ENCODE measurements around the gene FMNL3. TPM values are rescaled to one million over a fixed set of nuclear protein-coding genes. Genes with fewer than 3 reads are reported as not detected.

FMNL3 gene
- total and polyA plus RNA-seq, 2 of the 13 experiments (the other 11 are each of a cell fraction or from before 2014, with no cell fraction given), result 0.44 to 1.1 TPM

DNA sequence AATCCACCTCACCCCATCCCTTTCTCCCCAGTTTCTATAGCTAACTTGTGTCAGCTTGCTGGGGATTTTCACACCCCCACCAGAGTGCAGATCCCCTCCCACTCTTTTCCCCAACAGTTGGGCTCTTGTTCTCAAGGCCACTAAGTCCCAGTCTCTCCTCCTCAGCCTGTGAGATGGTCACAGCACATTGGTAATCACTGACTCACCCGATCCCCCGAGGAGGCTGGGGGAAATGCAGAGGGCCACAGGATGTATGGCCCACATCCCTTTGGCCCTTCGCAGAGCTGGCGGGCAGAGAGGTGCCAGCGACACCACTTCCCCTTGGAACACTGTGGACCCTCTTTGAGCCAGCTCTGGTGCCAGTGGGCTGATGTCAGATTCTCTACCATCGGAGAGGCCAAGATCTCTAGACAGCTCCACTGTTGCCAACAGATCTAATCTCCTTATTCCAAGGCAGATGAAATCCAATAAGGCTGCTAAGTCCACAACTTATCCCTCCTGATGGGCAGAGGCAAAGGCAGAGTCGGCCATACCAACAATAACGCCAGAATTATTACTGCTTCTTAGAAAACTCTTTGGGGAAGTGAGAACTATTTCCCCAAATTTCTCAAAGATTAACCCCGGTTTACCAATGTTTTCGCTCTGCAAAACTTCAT is 1.6 kb downstream of the FMNL3 start:
- ATAC-seq, result no peak
- peaks cover 0 to 8% of the 10 kb centered on the region in 2 experiments; a peak in 1 of 5 replicates for H3K27me3 ChIP-seq (ENCODE audit: control insufficient read depth in 1 of 2, insufficient read depth in 2 of 2, low read length in 2 of 2)
- H3K27ac ChIP-seq (ENCODE audit: extremely low read length, insufficient read depth, low read length), result no peak overlapping the region
- in situ Hi-C loops (cut with HindIII; ENCODE audit: extremely low pct_ligation_motif_present, low pct_unique_long_range_greater_than_20kb), result loop anchor here (5.0 kb wide), 1 partner anchor 63 kb away; no protein-coding TSS in a partner anchor
- ChIA-PET POLR2A (interaction anchor here (1.6 to 2.4 kb wide), 2 partner anchors 32 to 35 kb away, joined by 4 to 10 read pairs; partner anchors contain the start of gene TMBIM6), CTCF (ENCODE audit: low intra/inter-chr PET ratio, low total read pairs) (no interaction called here)
- H3K9ac ChIP-seq (ENCODE audit: insufficient read depth, low read depth, low read length), result no peak overlapping the region
- no peaks in the 10 kb centered on the region for H3K9me3 ChIP-seq (ENCODE audit: low read length)
- H3K79me2 ChIP-seq (ENCODE audit: insufficient read depth, low read length), result no peaks in the 10 kb centered on the region
- intact Hi-C loops (cut with micrococcal nuclease; ENCODE audit: unreplicated experiment), result no loop called here
- WGBS (ENCODE audit: low lambda C conversion rate), result 65% methylated on average over 6 of the region's 10 CpGs
- H2AFZ ChIP-seq (ENCODE audit: low read length), result no peak overlapping the region
- BruUV-seq (replicated peaks), result TSS peak; percentile 65
- H3K4me3 ChIP-seq (replicated peaks in 1 of 3; ENCODE audit: insufficient read depth in 1 of 3, low read depth in 2 of 3, low read length in 3 of 3), result no peak overlapping the region
- no peak for FAIRE-seq
- peaks cover 14% of the 10 kb centered on the region; the same call in 1 of the 2 replicates for H3K4me1 ChIP-seq (ENCODE audit: insufficient read depth, low read length)
- no peaks in the 10 kb centered on the region for H4K20me1 ChIP-seq (ENCODE audit: insufficient read depth, low read length)
- peak; percentile 10 for DNase-seq (ENCODE audit: low spot score)
- no peak for TF ChIP-seq ATM (IDR thresholded peaks at IDR 0.05; ENCODE audit: borderline replicate concordance)
- H3K36me3 ChIP-seq (replicated peaks in 1 of 2; ENCODE audit: control insufficient read depth in 1 of 2, insufficient read depth in 2 of 2, low read length in 2 of 2), result no peaks in the 10 kb centered on the region
- no peak overlapping the region for H3K4me2 ChIP-seq (ENCODE audit: low read depth, low read length)

- no TSS peak for BruUV-seq (replicated peaks)
- Histone ChIP-seq H3K4me2 (ENCODE audit: low read depth, low read length) (no peak overlapping the region), H3K36me3 (replicated peaks in 1 of 2; ENCODE audit: control insufficient read depth in 1 of 2, insufficient read depth in 2 of 2, low read length in 2 of 2) (no peaks in the 10 kb centered on the region), H3K27ac (ENCODE audit: extremely low read length, insufficient read depth, low read length) (no peak overlapping the region), H3K4me3 (replicated peaks in 1 of 3; ENCODE audit: insufficient read depth in 1 of 3, low read depth in 2 of 3, low read length in 3 of 3) (no peak overlapping the region), H3K27me3 (ENCODE audit: control insufficient read depth in 1 of 2, insufficient read depth in 2 of 2, low read length in 2 of 2) (peaks cover 0 to 3% of the 10 kb centered on the region in 2 experiments; a peak in 1 of 5 replicates), H3K9me3 (ENCODE audit: low read length) (no peaks in the 10 kb centered on the region), H3K9ac (ENCODE audit: insufficient read depth, low read depth, low read length) (no peak overlapping the region), H2AFZ (ENCODE audit: low read length) (no peak overlapping the region), H3K79me2 (ENCODE audit: insufficient read depth, low read length) (no peaks in the 10 kb centered on the region), H4K20me1 (ENCODE audit: insufficient read depth, low read length) (no peaks in the 10 kb centered on the region), H3K4me1 (ENCODE audit: insufficient read depth, low read length) (peaks cover 14% of the 10 kb centered on the region; the same call in 1 of the 2 replicates)
- CTCF ChIA-PET (ENCODE audit: low intra/inter-chr PET ratio, low total read pairs), result no interaction called here
- no peak for FAIRE-seq
- POLR2A ChIA-PET, result interaction anchor here (1.2 to 1.7 kb wide), 2 partner anchors 28 to 37 kb away, joined by 3 read pairs; partner anchors contain the start of gene TMBIM6
- 48% methylated on average over 3 of the region's 3 CpGs for WGBS (ENCODE audit: low lambda C conversion rate)
- no peak for DNase-seq (ENCODE audit: low spot score)
- ATAC-seq, result no peak
- intact Hi-C loops (cut with micrococcal nuclease; ENCODE audit: unreplicated experiment), result no loop called here
- in situ Hi-C loops (cut with HindIII; ENCODE audit: extremely low pct_ligation_motif_present, low pct_unique_long_range_greater_than_20kb), result no loop called here
- TF ChIP-seq, protein P1, sequence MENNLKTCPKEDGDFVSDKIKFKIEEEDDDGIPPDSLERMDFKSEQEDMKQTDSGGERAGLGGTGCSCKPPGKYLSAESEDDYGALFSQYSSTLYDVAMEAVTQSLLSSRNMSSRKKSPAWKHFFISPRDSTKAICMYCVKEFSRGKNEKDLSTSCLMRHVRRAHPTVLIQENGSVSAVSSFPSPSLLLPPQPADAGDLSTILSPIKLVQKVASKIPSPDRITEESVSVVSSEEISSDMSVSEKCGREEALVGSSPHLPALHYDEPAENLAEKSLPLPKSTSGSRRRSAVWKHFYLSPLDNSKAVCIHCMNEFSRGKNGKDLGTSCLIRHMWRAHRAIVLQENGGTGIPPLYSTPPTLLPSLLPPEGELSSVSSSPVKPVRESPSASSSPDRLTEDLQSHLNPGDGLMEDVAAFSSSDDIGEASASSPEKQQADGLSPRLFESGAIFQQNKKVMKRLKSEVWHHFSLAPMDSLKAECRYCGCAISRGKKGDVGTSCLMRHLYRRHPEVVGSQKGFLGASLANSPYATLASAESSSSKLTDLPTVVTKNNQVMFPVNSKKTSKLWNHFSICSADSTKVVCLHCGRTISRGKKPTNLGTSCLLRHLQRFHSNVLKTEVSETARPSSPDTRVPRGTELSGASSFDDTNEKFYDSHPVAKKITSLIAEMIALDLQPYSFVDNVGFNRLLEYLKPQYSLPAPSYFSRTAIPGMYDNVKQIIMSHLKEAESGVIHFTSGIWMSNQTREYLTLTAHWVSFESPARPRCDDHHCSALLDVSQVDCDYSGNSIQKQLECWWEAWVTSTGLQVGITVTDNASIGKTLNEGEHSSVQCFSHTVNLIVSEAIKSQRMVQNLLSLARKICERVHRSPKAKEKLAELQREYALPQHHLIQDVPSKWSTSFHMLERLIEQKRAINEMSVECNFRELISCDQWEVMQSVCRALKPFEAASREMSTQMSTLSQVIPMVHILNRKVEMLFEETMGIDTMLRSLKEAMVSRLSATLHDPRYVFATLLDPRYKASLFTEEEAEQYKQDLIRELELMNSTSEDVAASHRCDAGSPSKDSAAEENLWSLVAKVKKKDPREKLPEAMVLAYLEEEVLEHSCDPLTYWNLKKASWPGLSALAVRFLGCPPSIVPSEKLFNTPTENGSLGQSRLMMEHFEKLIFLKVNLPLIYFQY (CRISPR knock-in tag; IDR thresholded peaks at IDR 0.05; ENCODE audit: borderline replicate concordance), result no peak
- TF ChIP-seq SNAPC4 (CRISPR knock-in tag; IDR thresholded peaks at IDR 0.05) (no peak), SNAPC5 (CRISPR knock-in tag; IDR thresholded peaks at IDR 0.05; ENCODE audit: borderline replicate concordance) (no peak), POGZ (CRISPR knock-in tag; IDR thresholded peaks at IDR 0.05) (no peak)
- TF ChIP-seq, protein P2, sequence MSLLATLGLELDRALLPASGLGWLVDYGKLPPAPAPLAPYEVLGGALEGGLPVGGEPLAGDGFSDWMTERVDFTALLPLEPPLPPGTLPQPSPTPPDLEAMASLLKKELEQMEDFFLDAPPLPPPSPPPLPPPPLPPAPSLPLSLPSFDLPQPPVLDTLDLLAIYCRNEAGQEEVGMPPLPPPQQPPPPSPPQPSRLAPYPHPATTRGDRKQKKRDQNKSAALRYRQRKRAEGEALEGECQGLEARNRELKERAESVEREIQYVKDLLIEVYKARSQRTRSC (CRISPR knock-in tag; IDR thresholded peaks at IDR 0.05; ENCODE audit: low read depth), result no peak
Observed at GRCh38 chr12:49703647-49704137, 3.5 kb downstream of the FMNL3 start.
